Measurements from ENCODE around the gene PID1. TPM values are rescaled to one million over a fixed set of nuclear protein-coding genes. Genes with fewer than 3 reads are reported as not detected.

Gene PID1
- total and polyA plus RNA-seq, 12 donors, result 4.5 to 81.9 (median 47.0) TPM

- Histone ChIP-seq H3K27ac (no peak overlapping the region), H3K4me1 (replicated peaks in 1 of 2) (peaks cover 0 to 7% of the 10 kb centered on the region in 2 donors), H3K4me3 (no peak overlapping the region), H3K36me3 (replicated peaks in 1 of 2) (no peaks in the 10 kb centered on the region), H3K9me3 (replicated peaks in 1 of 3) (no peaks in the 10 kb centered on the region), H3K27me3 (no peaks in the 10 kb centered on the region)
- intact Hi-C loops (cut with DNase I), result no loop called here
- DNase-seq, result no peak
- WGBS, 4 donors, result 51 to 89% (median 86%) methylated on average over 3 of the region's 3 CpGs
- TF ChIP-seq CTCF (IDR thresholded peaks at IDR 0.05) (no peak), POLR2A (IDR thresholded peaks at IDR 0.05) (no peak)
Measured at GRCh38 chr2:229218329-229218921, 52.7 kb downstream of the PID1 start.

- 0% methylated on average over 1 of the region's 1 CpG for WGBS, 4 donors
- Histone ChIP-seq H3K36me3 (replicated peaks in 1 of 2) (no peaks in the 10 kb centered on the region), H3K4me1 (replicated peaks in 1 of 2) (peaks cover 0 to 5% of the 10 kb centered on the region in 2 donors), H3K27me3 (no peaks in the 10 kb centered on the region), H3K9me3 (replicated peaks in 1 of 3) (no peaks in the 10 kb centered on the region), H3K4me3 (no peak overlapping the region), H3K27ac (no peak overlapping the region)
- intact Hi-C loops (cut with DNase I), result no loop called here
- DNase-seq, result no peak
- TF ChIP-seq POLR2A (IDR thresholded peaks at IDR 0.05) (no peak), CTCF (IDR thresholded peaks at IDR 0.05) (no peak)
Measured at GRCh38 chr2:229212241-229212640, 58.8 kb downstream of the PID1 start.

- no peaks in the 10 kb centered on the region for H3K9me3 ChIP-seq (replicated peaks in 1 of 3)
- intact Hi-C loops (cut with DNase I), result no loop called here
- DNase-seq, result no peak
- TF ChIP-seq POLR2A (IDR thresholded peaks at IDR 0.05) (no peak), CTCF (IDR thresholded peaks at IDR 0.05) (no peak)
- 85 to 91% (median 90%) methylated on average over 4 of the region's 4 CpGs for WGBS, 4 donors
- H3K27me3 ChIP-seq, result no peaks in the 10 kb centered on the region
- H3K27ac ChIP-seq, result no peak overlapping the region
- no peaks in the 10 kb centered on the region for H3K36me3 ChIP-seq (replicated peaks in 1 of 2)
- no peak overlapping the region for H3K4me3 ChIP-seq
- H3K4me1 ChIP-seq (replicated peaks in 1 of 2), result peaks cover 0 to 5% of the 10 kb centered on the region in 2 donors
Measured at GRCh38 chr2:229210641-229211040, 60.4 kb downstream of the PID1 start.

GRCh38 chr2:229206548-229206947 is 64.5 kb downstream of the PID1 start:
- TF ChIP-seq POLR2A (IDR thresholded peaks at IDR 0.05) (no peak), CTCF (IDR thresholded peaks at IDR 0.05) (no peak)
- 83 to 91% (median 85%) methylated on average over 6 of the region's 6 CpGs for WGBS, 4 donors
- Histone ChIP-seq H3K9me3 (replicated peaks in 1 of 3) (no peaks in the 10 kb centered on the region), H3K27ac (no peak overlapping the region), H3K36me3 (replicated peaks in 1 of 2) (no peaks in the 10 kb centered on the region), H3K27me3 (no peaks in the 10 kb centered on the region), H3K4me3 (no peak overlapping the region), H3K4me1 (replicated peaks in 1 of 2) (peaks cover 2 to 11% of the 10 kb centered on the region in 2 donors)
- no peak for DNase-seq
- intact Hi-C loops (cut with DNase I), result no loop called here
